A549 treated with RU486 at 1 μM for 4 hours (cell line): ENCODE data around the gene NOP58. TPM values are rescaled to one million over a fixed set of nuclear protein-coding genes. Genes with fewer than 3 reads are reported as not detected.

Experiments used
- total RNA-seq: library from RNA; stranded (reverse); fragments of 200-300 nt; extraction: Qiagen RNA extraction; gene quantifications from 5 replicates; pipeline ENCODE4 v1.2.3, GENCODE V29; 2022; ENCODE audit warnings: low read depth

Gene NOP58, protein sequence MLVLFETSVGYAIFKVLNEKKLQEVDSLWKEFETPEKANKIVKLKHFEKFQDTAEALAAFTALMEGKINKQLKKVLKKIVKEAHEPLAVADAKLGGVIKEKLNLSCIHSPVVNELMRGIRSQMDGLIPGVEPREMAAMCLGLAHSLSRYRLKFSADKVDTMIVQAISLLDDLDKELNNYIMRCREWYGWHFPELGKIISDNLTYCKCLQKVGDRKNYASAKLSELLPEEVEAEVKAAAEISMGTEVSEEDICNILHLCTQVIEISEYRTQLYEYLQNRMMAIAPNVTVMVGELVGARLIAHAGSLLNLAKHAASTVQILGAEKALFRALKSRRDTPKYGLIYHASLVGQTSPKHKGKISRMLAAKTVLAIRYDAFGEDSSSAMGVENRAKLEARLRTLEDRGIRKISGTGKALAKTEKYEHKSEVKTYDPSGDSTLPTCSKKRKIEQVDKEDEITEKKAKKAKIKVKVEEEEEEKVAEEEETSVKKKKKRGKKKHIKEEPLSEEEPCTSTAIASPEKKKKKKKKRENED
- 112 to 153 TPM (median 124 TPM) in 5 replicates for total RNA-seq

DNA sequence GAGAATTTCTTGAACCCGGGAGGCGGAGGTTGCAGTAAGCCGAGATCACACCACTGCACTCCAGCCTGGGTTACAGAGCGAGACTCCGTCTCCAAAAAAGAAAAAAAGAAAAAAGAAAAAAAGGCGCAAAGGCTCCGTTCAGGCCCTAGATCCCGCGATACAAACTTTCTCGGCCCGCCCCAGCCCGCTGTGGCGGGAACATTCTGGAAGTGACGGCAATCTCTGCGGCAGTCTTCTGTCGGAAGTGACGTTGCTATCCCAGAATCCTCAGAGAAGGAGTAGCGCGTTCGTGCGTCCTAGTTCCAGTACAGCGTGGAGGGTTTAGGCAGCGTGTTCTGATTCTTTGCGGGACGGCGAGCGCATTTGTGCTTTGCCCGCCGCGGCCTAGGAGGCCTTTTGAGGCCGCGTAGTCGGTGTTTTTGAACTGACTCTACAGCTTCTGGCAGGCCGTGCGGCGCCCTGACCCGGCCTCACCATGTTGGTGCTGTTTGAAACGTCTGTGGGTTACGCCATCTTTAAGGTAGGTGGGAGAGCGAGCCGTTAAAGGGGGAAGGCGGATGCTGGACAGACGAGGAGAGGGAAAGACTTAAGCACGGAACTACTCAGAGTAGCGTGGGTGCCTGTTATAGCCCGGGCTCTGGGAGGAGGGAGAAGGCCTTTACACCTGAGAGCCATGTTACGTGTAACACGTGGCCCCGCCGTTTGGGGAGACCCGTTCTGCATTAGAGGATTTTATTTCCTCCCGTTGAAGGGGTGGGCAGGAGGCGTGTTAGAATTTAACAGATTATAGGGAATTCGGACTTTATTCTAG lies at the start of gene NOP58:
Gene NOP58 (plus strand): TSS at position 297 of the 811 bp plus-strand sequence. CDS start 179 bp downstream, at position 476.

DNA sequence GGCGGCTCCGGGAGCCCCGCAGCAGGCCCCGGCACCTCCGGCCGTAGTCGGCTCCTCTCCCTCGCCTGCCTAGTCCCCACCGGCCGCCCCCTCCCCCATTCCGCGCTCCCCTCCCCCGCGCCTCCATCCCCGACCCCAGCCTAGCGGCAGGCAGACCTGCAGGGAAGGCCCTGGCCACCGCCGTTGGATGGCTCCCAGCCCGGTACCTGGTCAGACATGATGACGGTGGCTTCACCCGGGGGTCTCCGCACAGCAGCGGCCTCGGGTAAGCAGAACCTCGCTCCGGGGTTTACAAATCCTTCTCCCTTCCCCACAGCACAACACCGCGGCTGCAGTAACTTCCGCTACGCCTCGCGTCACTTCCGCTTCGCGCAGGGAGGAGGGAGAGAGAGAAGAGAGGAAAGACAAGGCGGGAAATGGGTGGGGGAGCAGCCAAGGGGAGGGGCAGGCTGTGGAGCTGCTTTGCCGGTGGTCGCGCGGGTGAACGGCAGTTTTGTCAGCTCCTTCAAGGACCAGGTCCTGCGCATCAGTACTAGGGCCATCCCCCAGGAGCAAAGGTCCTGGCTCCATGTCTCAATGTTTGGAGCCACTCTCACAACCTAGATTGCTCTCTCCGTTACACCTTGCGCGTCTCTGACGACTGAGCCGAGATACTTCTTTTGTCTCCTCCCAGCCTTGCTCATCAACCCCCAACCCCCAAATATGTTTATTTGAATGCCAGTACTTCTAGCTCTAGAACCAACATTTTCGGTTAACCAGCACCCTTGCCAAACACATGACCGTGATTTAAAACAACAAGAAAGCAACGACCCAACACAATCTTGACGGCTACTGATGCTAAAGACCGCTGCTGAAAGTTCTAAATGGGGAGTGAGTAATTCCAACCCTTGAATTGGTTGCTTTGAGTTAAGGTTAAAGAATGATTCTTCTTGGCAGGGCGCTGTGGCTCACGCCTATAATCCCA lies 27.0 kb upstream of the NOP58 start, which contains the start of gene SUMO1:
Gene SUMO1 (minus strand): TSS at position 364 of the 964 bp plus-strand sequence. CDS start 146 bp downstream, at position 218.

Other genes starting within 250 kb of the NOP58 start
- gene FZD7, start 231.9 kb upstream of the NOP58 start, total RNA-seq = 4.9 to 7.8 TPM (median 7.3 TPM) in 5 replicates
- gene KIAA2012, start 192.5 kb upstream of the NOP58 start, total RNA-seq = not detected in 5 replicates
- gene SUMO1, start 27.2 kb upstream of the NOP58 start, total RNA-seq = 92.4 to 193 TPM (median 147 TPM) in 5 replicates
- 10.4 to 16.4 TPM (median 14.7 TPM) in 5 replicates for gene BMPR2, start 110.6 kb downstream of the NOP58 start, total RNA-seq